Measurements from ENCODE around the gene HABP2. TPM values are rescaled to one million over a fixed set of nuclear protein-coding genes. Genes with fewer than 3 reads are reported as not detected.

HABP2 gene
- total and polyA plus RNA-seq, 2 of the 4 experiments (the other 2 are of a cell fraction) = not detected

GRCh38 chr10:113549856-113550255 lies 3.0 kb upstream of the HABP2 start:
- WGBS, 2 experiments (ENCODE audit: extremely low coverage in 2 of 2, insufficient read length in 1 of 2) = no CpG with 5 or more reads among the region's 6 CpGs
- no peak overlapping the region for H2BK20ac ChIP-seq (ENCODE audit: low read depth, low read length)
- dilution Hi-C loops (cut with HindIII; ENCODE audit: low sequenced_read_pairs, unreplicated experiment) = no loop called here
- no peak overlapping the region for H3K4ac ChIP-seq (ENCODE audit: low read depth, low read length)
- ChIA-PET CTCF (no interaction called here), POLR2A (ENCODE audit: unreplicated experiment) (no interaction called here)
- no peak overlapping the region for H2BK120ac ChIP-seq (ENCODE audit: low read depth, low read length)
- ATAC-seq (ENCODE audit: low read depth) (no peak), DNase-seq (no peak)
- TF ChIP-seq RCOR1 (IDR thresholded peaks at IDR 0.05; ENCODE audit: insufficient replicate concordance, low read length) (no peak), RFX5 (IDR thresholded peaks at IDR 0.05; ENCODE audit: low read depth, low read length) (no peak), FOS (IDR thresholded peaks at IDR 0.05; ENCODE audit: low read depth, low read length) (no peak), CEBPB (IDR thresholded peaks at IDR 0.05; ENCODE audit: low read depth, low read length) (no peak), RAD21 (IDR thresholded peaks at IDR 0.05; ENCODE audit: low read length) (no peak), SMC3 (IDR thresholded peaks at IDR 0.05; ENCODE audit: low read depth, low read length) (no peak), MXI1 (IDR thresholded peaks at IDR 0.05; ENCODE audit: borderline replicate concordance, low read depth, low read length) (no peak), POLR2A (IDR thresholded peaks at IDR 0.05; ENCODE audit: low read depth, low read length) (no peak), BHLHE40 (IDR thresholded peaks at IDR 0.05; ENCODE audit: low read depth, low read length) (no peak), ELK1 (IDR thresholded peaks at IDR 0.05; ENCODE audit: borderline replicate concordance, low read depth, low read length) (no peak), CTCF (conservative IDR thresholded peaks at IDR 0.05; ENCODE audit: low read depth, low read length) (no peak), MAZ (IDR thresholded peaks at IDR 0.05; ENCODE audit: borderline replicate concordance, low read depth, low read length) (no peak), USF2 (IDR thresholded peaks at IDR 0.05; ENCODE audit: low read depth, low read length) (no peak), CHD1 (IDR thresholded peaks at IDR 0.05; ENCODE audit: low read depth, low read length) (no peak), NFE2L2 (IDR thresholded peaks at IDR 0.05; ENCODE audit: low read depth, low read length) (no peak), MAFK (IDR thresholded peaks at IDR 0.05; ENCODE audit: low read depth, low read length) (no peak)
- no peak overlapping the region for H2AK5ac ChIP-seq (ENCODE audit: low read depth, low read length)
- no peak overlapping the region for H3K4me2 ChIP-seq (ENCODE audit: low read depth, low read length)
- intact Hi-C loops (cut with micrococcal nuclease) = no loop called here
- no peak overlapping the region for H3K14ac ChIP-seq (replicated peaks; ENCODE audit: low read depth, low read length)
- H2BK5ac ChIP-seq (ENCODE audit: low read depth, low read length, poor library complexity, severe bottlenecking) = no peak overlapping the region
- no peaks in the 10 kb centered on the region for H3K9me1 ChIP-seq (ENCODE audit: insufficient read depth, low read length)
- no peak overlapping the region for H4K5ac ChIP-seq (ENCODE audit: low read depth, low read length)
- H2AK9ac ChIP-seq (replicated peaks; ENCODE audit: low read depth, low read length, poor library complexity) = no peak overlapping the region
- no peak overlapping the region for H4K91ac ChIP-seq (ENCODE audit: insufficient read depth, low read depth, low read length)
- no peak overlapping the region for H3K56ac ChIP-seq (ENCODE audit: extremely low read depth, insufficient read depth, low read length)
- no peak overlapping the region for H3K9ac ChIP-seq (ENCODE audit: low read depth, low read length)
- in situ Hi-C loops (cut with MboI; ENCODE audit: low sequenced_read_pairs) = no loop called here
- H3K9me3 ChIP-seq (ENCODE audit: control insufficient read depth, insufficient read depth, low read length) = no peaks in the 10 kb centered on the region
- H4K20me1 ChIP-seq (ENCODE audit: insufficient read depth, low read length) = no peaks in the 10 kb centered on the region
- no peaks in the 10 kb centered on the region for H3K27me3 ChIP-seq (ENCODE audit: control insufficient read depth, insufficient read depth, low read length)
- no peaks in the 10 kb centered on the region for H3K4me1 ChIP-seq (ENCODE audit: control insufficient read depth, insufficient read depth, low read length)
- no peak overlapping the region for H3K27ac ChIP-seq (ENCODE audit: insufficient read depth, low read length)
- BruUV-seq (replicated peaks) = no TSS peak
- H3K4me3 ChIP-seq (ENCODE audit: insufficient read depth, low read depth, low read length) = no peak overlapping the region
- H2AFZ ChIP-seq (replicated peaks; ENCODE audit: low read length, poor library complexity) = no peak overlapping the region
- no peak overlapping the region for H4K8ac ChIP-seq (ENCODE audit: low read depth in 2 of 2, low read length in 2 of 2)
- no peak overlapping the region for H2BK15ac ChIP-seq (ENCODE audit: low read depth, low read length)
- no peaks in the 10 kb centered on the region for H3K79me1 ChIP-seq (ENCODE audit: low read depth in 1 of 2, low read length in 2 of 2)
- no peaks in the 10 kb centered on the region for H3K36me3 ChIP-seq (ENCODE audit: control insufficient read depth, insufficient read depth, low read length)
- no peak overlapping the region for H3K18ac ChIP-seq (ENCODE audit: low read depth, low read length)
- H3K23ac ChIP-seq (ENCODE audit: low read depth, low read length) = no peak overlapping the region

All from IMR-90 (cell line).